GM12891 (cell line): ENCODE data around the gene NHLH1.
A peak's percentile ranks its signal among the peaks of the same experiment; 100 is the strongest.

Source experiments
- DNase-seq: peaks from one replicate; pipeline ENCODE4 v3.0.0; 2011; ENCODE audit warnings: low spot score; ENCODE audit not compliant: insufficient read length
- FAIRE-seq: peaks from 2 replicates; lab custom pipeline; 2011; peaks lifted over from hg19 to GRCh38; lab: Jason Lieb, UNC
- PAX5 ChIP-seq: IDR thresholded peaks from 2 replicates; pipeline ENCODE4 v1.6.1; 2011; ENCODE audit warnings: low read length, moderate library complexity, mild to moderate bottlenecking; ENCODE audit not compliant: insufficient read depth, severe bottlenecking
- POLR2A ChIP-seq: IDR thresholded peaks from 2 replicates; pipeline ENCODE4 v1.6.1; 2011; ENCODE audit warnings: low read depth, low read length, control low read depth
- POLR2AphosphoS5 ChIP-seq: IDR thresholded peaks from 2 replicates; pipeline ENCODE4 v1.6.1; 2011; ENCODE audit warnings: low read depth, low read length, control low read depth
- POU2F2 ChIP-seq: IDR thresholded peaks from 2 replicates; pipeline ENCODE4 v1.6.1; 2011; ENCODE audit warnings: low read depth, mild to moderate bottlenecking, control low read depth, low read length, moderate library complexity
- SPI1 ChIP-seq: IDR thresholded peaks from 2 replicates; pipeline ENCODE4 v1.6.1; 2011; ENCODE audit warnings: low read depth, low read length, control low read depth
- TAF1 ChIP-seq: IDR thresholded peaks from 2 replicates; pipeline ENCODE4 v1.6.1; 2011; ENCODE audit warnings: low read depth, low read length, control low read depth

The NHLH1 gene

DNA sequence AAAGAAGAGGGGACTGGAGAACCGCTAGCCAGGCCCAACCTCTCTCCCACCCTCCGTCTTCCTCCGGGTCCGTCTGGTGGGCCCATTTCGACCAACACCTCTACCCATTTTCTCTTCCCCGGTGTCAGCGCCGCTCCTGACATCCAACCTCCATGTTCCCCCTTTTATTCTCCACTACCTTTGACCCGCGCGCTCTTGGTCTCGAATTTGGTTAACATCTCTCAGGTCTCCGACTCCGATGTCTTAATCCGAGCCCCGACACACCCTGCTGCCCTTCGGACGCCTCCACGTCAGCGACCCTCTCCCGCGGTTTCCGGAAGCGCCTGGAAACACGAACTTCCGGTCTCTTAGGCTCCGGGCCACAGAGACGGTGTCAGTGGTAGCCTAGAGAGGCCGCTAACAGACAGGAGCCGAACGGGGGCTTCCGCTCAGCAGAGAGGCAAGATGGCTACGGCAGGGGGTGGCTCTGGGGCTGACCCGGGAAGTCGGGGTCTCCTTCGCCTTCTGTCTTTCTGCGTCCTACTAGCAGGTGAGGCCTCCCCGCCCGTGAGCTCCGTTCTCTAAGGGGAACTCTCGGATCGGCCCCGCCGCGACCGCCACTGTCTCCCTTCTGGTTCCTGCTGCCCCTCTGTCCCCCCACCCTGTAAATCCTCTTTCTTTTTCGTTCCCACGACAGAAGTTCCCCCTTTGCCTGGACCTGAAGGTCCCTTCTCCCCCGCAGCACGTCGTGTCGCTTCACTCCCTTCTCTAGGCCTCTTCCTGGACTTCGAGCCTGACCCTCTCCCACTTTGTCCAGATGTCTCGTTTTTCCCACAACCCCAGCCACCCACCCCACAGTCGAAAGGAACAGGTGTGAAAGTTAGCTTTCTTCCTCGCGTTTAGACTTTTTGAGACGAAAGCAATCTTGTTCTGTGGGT lies 23.7 kb upstream of the NHLH1 start, which contains the start of the genes COPA and NCSTN:
COPA (minus strand) TSS at position 298 of the 917 bp plus-strand sequence; CDS start at position 218, 80 bp downstream.
NCSTN (plus strand) TSS at position 431 of the 917 bp plus-strand sequence; CDS start at position 445, 14 bp downstream.
- TF ChIP-seq POLR2AphosphoS5 (peak; percentile 90), POLR2A (peak; percentile 97), POU2F2 (peak; percentile 56; the same call in 1 of the 2 replicates), TAF1 (peak; percentile 92), SPI1 (peak; percentile 51; the same call in 1 of the 2 replicates), PAX5 (peak; percentile 62)
- FAIRE-seq (peak; percentile 96), DNase-seq (peak; percentile 63)

DNA sequence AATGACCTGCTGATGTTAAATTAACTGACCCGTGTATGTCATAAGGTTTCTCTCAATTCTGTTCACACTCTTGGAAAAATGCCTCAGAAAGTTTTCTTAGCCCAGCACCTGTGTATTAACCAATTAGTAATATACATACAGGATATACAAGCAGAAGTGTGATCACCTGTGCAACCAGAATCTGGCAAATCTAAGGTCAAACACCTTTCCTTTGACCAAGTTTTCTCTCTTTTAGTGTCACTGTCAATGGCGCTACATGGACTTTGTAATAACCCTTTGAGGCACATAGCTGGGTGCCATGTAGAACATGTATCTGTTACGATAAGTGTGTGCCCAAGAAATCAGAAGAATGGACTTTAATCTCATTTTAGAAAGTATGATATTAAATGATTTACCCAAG lies 22.6 kb upstream of the NHLH1 start:
- TF ChIP-seq SPI1 (no peak), TAF1 (no peak), POU2F2 (no peak), POLR2AphosphoS5 (no peak), PAX5 (no peak), POLR2A (no peak)
- FAIRE-seq (no peak), DNase-seq (no peak)

GRCh38 chr1:160344936-160345335 lies 21.9 kb upstream of the NHLH1 start:
- no peak for FAIRE-seq
- TF ChIP-seq PAX5 (no peak), POLR2A (no peak), POU2F2 (no peak), TAF1 (no peak), POLR2AphosphoS5 (no peak), SPI1 (no peak)
- no peak for DNase-seq

DNA sequence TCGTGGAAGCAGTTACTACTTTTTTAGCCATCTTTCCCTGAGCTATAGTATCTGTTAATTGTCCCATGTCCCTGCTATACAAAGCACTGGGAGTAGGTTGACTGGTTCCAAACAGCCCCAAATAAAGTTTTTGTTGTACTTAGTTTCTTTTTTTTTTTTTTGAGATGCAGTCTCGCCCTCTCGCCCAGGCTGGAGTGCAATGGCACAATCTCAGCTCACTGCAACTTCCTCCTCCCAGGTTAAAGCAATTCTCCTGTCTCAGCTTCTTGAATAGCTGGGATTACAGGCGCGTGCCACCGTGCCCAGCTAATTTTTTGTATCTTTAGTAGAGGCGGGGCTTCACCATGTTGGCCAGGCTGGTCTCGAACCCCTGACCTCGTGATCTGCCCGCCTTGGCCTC lies 20.4 kb upstream of the NHLH1 start:
- no peak for FAIRE-seq
- TF ChIP-seq POLR2A (no peak), PAX5 (no peak), POU2F2 (no peak), POLR2AphosphoS5 (no peak), TAF1 (no peak), SPI1 (no peak)
- DNase-seq = no peak

GRCh38 chr1:160346958-160347357 lies 19.9 kb upstream of the NHLH1 start:
- no peak for FAIRE-seq
- TF ChIP-seq PAX5 = no peak
- peak; percentile 96 for TF ChIP-seq SPI1
- no peak for DNase-seq

DNA sequence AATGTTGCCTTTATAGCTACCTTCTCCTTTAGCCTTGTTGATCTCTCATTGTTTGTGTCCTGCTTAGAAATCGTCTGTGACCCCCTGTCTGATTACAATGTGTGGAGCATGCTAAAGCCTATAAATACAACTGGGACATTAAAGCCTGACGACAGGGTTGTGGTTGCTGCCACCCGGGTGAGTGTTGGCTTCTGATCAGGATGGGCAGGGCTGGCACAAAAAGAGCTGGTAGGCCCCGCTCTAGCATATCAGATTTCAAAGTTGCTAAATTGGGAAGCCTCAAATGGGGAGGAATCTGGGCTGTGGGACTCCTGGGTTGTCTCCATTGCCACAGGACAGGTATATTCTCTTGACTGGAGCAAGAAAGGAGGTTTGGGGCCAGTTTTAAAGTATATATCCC lies 15.2 kb upstream of the NHLH1 start:
- TF ChIP-seq POLR2AphosphoS5 (no peak), SPI1 (no peak), POLR2A (no peak), POU2F2 (no peak), TAF1 (no peak), PAX5 (no peak)
- FAIRE-seq (no peak), DNase-seq (no peak)

DNA sequence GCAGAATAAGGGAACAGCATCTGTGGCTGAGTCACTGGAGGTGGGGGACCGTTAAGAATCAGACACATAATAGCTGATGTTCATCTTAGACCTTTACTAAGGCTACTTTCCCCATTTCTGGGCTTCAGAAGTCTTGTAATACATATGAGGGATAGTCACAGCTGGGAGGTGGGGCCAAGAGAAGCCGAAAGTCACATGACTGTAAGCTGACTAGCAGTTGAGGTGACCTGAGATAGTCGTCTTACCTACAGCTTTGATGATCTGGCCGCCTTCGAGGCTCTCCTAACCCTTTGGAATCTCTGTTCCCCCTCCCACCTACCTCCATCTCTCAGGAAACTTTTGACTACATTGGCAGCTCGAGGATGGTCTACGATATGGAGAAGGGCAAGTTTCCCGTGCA lies 14.3 kb upstream of the NHLH1 start:
- FAIRE-seq (no peak), DNase-seq (no peak)
- TF ChIP-seq POU2F2 = no peak
- TF ChIP-seq TAF1 = no peak
- TF ChIP-seq POLR2AphosphoS5 = no peak
- no peak for TF ChIP-seq SPI1
- no peak for TF ChIP-seq POLR2A
- TF ChIP-seq PAX5 = no peak

DNA sequence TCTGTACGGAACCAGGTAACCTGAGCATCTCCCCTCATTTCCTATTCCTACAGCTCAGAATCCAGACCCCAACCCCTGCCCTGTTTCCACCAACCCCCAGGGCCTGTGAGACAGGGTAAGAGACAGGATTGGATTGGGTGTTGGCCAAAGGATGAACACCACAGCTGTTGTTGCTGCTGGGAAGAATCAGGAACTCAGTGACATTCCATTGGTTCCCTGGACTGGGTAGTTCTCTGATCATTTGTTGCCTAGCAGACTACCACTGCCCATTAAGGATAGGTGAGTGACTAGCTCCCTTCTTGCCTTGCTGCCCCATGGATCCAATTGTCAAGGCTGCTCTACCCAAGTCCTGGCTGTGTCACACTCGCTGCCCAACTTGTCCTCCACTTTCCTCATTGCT lies 13.6 kb upstream of the NHLH1 start:
- no peak for DNase-seq
- TF ChIP-seq PAX5 = no peak
- no peak for FAIRE-seq

GRCh38 chr1:160354388-160354985 lies 12.4 kb upstream of the NHLH1 start:
- FAIRE-seq = peak; percentile 26
- DNase-seq = no peak
- TF ChIP-seq POLR2AphosphoS5 (no peak), PAX5 (no peak), SPI1 (no peak), TAF1 (no peak), POLR2A (no peak), POU2F2 (no peak)

DNA sequence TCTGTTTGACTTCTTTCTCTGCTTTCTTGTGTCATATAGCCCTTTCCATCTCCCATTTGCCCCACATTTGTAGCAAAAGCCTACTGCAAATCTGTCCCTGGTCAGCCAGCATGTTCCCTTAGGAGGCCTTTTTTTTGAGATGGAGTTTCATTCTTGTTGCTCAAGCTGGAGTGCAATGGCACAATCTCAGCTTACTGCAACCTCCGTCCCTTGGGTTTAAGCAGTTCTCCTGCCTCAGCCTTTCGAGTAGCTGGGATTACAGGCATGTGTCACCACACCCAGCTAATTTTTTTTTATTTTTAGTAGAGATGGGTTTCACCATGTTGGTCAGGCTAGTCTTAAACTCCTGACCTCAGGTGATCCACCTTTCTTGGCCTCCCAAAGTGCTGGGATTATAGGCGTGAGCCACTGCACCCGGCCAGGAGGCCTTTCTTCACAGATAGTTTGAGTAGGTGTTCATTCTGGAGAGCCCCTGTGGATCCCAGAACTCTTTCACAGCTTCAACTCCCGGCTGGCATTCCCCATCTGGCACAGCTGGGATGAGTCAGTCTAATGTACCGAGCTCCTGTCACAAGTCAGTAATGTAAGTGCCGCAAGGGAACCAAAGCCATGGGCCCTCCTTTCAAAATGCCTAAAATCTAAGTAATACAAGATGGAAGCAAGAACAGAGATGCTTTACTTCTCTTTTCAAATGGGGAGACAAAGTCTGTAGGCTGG lies 9.4 kb upstream of the NHLH1 start:
- no peak for TF ChIP-seq POU2F2
- no peak for TF ChIP-seq PAX5
- no peak for TF ChIP-seq POLR2A
- TF ChIP-seq SPI1 = no peak
- no peak for TF ChIP-seq TAF1
- no peak for TF ChIP-seq POLR2AphosphoS5
- no peak for FAIRE-seq
- DNase-seq = no peak
